Midbrain (tissue), 1 donor: ENCODE measurements around the gene UBAC1.

Experiments
- DNase-seq: peaks from one replicate; lab custom pipeline; 2025; lab: John Stamatoyannopoulos, UW

The UBAC1 gene

GRCh38 chr9:135884328-135885035 lies 76.7 kb downstream of the UBAC1 start:
- no peak for DNase-seq

GRCh38 chr9:135883410-135884089 lies 77.6 kb downstream of the UBAC1 start:
- peak; percentile 18 for DNase-seq
